ENCODE data around the gene GABRB1.

DNA sequence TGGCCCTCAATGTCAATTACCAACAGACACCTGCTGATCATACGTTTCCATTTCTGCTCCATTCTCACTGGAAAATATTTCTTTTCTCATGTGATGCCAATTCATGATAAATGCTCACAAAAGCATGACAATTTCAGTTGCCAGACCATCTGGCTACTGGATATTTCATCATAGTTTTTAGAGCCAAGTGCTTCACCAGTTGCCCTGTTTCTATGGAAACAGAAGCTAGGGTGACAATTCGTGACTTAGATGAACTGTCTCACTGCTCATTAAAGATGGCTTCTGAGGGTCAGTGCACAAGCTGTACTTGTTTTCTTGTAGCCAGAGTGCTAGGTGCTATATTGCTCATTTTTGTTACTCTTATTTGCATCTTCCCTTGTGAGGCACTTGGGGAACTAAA, 247.3 kb downstream of the GABRB1 start:
- TF ChIP-seq MAX (IDR thresholded peaks at IDR 0.05) (no peak), ZFP36 (IDR thresholded peaks at IDR 0.05; ENCODE audit: borderline replicate concordance, partially characterized antibody) (no peak), RFX5 (IDR thresholded peaks at IDR 0.05) (no peak), POLR2A (IDR thresholded peaks at IDR 0.05; ENCODE audit: low read length) (no peak), JUN (IDR thresholded peaks at IDR 0.05) (no peak), MYC (IDR thresholded peaks at IDR 0.05; ENCODE audit: borderline replicate concordance, low read length) (no peak), KDM5A (IDR thresholded peaks at IDR 0.05) (no peak)
- TF ChIP-seq, protein P1, sequence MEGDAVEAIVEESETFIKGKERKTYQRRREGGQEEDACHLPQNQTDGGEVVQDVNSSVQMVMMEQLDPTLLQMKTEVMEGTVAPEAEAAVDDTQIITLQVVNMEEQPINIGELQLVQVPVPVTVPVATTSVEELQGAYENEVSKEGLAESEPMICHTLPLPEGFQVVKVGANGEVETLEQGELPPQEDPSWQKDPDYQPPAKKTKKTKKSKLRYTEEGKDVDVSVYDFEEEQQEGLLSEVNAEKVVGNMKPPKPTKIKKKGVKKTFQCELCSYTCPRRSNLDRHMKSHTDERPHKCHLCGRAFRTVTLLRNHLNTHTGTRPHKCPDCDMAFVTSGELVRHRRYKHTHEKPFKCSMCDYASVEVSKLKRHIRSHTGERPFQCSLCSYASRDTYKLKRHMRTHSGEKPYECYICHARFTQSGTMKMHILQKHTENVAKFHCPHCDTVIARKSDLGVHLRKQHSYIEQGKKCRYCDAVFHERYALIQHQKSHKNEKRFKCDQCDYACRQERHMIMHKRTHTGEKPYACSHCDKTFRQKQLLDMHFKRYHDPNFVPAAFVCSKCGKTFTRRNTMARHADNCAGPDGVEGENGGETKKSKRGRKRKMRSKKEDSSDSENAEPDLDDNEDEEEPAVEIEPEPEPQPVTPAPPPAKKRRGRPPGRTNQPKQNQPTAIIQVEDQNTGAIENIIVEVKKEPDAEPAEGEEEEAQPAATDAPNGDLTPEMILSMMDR (IDR thresholded peaks at IDR 0.05): no peak
